ENCODE data around the gene PRAME. TPM values are rescaled to one million over a fixed set of nuclear protein-coding genes. Genes with fewer than 3 reads are reported as not detected.
A peak's percentile ranks its signal among the peaks of the same experiment; 100 is the strongest.
"Not testable (repeated sequence)": the region's sequence is repeated elsewhere in the genome, so short reads cannot be mapped to it uniquely, and the experiment has no call there.

Gene PRAME, protein sequence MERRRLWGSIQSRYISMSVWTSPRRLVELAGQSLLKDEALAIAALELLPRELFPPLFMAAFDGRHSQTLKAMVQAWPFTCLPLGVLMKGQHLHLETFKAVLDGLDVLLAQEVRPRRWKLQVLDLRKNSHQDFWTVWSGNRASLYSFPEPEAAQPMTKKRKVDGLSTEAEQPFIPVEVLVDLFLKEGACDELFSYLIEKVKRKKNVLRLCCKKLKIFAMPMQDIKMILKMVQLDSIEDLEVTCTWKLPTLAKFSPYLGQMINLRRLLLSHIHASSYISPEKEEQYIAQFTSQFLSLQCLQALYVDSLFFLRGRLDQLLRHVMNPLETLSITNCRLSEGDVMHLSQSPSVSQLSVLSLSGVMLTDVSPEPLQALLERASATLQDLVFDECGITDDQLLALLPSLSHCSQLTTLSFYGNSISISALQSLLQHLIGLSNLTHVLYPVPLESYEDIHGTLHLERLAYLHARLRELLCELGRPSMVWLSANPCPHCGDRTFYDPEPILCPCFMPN
- not detected in 2 replicates for total RNA-seq (2014; rRNA removed; shearing (Covaris generic))

DNA sequence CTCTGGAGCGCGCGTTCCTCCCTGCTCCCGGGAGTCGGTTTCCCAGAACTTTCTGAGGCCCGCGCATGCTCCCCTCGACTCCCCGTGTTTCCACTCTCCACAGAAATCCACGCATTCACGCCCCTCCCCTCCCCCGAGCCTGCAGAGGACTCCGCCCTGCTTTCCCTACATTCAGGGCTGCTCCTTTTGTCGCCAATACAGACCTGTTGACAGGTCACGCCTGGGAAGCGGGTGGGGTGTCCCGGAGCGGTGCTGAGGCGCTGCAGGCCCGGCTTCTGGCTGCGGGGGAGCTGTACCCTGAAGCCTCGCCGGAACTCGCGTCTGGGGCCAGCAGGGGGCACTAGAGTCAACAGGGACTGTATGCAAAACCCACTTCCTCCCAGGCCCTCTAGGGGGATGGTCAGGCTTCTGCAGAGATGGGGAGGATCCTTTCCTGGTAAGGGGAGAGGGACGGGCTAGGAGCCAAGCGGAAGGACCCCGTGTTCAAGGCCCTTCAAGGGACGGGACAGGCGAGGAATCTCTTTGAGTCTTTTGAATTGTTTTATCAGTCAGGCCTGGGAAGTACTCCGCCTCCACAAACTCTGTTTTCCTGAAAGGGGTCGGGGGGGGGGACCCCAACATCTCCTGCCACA, at the start of gene PRAME:
Gene PRAME, minus strand, starts transcription at position 294 of the 632 bp plus-strand sequence. CDS start 2,433 bp downstream, outside the sequence.
- peaks cover 27% of the 10 kb centered on the region for H3K27me3 ChIP-seq (ENCODE audit: control insufficient read depth, insufficient read depth, low read length)
- H3K4me3 ChIP-seq (ENCODE audit: insufficient read depth, low read depth, low read length): no peak within 1 kb of the TSS
- DNase-seq: peak; percentile 89
- no peaks in the 10 kb centered on the region for H3K36me3 ChIP-seq (replicated peaks; ENCODE audit: control insufficient read depth, insufficient read depth, low read length)

DNA sequence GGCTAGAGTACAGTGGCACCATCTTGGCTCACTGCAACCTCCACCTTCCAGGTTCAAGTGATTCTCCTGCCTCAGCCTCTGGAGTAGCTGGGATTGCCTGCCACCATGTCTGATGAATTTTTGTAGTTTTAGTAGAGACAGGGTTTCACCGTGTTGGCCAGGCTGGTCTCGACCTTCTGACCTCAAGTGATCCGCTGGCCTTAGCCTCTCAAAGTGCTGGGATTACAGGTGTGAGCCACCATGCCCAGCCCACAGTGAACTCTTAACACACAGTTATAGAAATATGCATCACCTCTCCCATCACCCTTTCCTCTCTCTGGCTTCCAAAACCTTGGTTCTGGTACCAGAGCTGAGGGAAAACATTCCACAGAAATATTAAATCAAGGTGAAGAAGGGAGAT, 49.0 kb upstream of the PRAME start:
- not testable (repeated sequence) for H3K4me3 ChIP-seq (ENCODE audit: insufficient read depth, low read depth, low read length); DNase-seq; H3K36me3 ChIP-seq (replicated peaks; ENCODE audit: control insufficient read depth, insufficient read depth, low read length)
- H3K27me3 ChIP-seq (ENCODE audit: control insufficient read depth, insufficient read depth, low read length): peaks cover 15% of the 10 kb centered on the region

DNA sequence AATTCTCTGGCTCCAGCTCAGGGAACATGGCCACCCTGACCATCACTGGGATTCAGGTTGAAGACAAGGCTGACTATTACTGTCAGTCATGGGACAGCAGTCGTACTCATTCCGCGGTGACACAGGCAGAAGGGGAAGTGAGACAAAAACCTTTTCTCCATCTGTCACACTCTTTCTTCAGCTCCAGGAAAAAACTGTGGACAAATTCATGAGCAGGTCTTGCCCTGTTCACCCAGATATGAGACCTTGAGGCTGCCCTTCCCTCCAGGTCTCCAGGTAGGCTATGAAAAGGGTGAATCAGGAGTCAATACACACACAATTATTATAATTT, 46.0 kb upstream of the PRAME start:
- DNase-seq: no peak
- no peak overlapping the region for H3K4me3 ChIP-seq (ENCODE audit: insufficient read depth, low read depth, low read length)
- H3K27me3 ChIP-seq (ENCODE audit: control insufficient read depth, insufficient read depth, low read length): peaks cover 19% of the 10 kb centered on the region
- no peaks in the 10 kb centered on the region for H3K36me3 ChIP-seq (replicated peaks; ENCODE audit: control insufficient read depth, insufficient read depth, low read length)

GRCh38 chr22:22604326-22605073, 45.4 kb upstream of the PRAME start:
- Histone ChIP-seq H3K36me3 (replicated peaks; ENCODE audit: control insufficient read depth, insufficient read depth, low read length) (no peaks in the 10 kb centered on the region), H3K4me3 (ENCODE audit: insufficient read depth, low read depth, low read length) (no peak overlapping the region), H3K27me3 (ENCODE audit: control insufficient read depth, insufficient read depth, low read length) (peaks cover 20% of the 10 kb centered on the region)
- DNase-seq: no peak

GRCh38 chr22:22603470-22603947, 44.4 kb upstream of the PRAME start:
- peaks cover 27% of the 10 kb centered on the region for H3K27me3 ChIP-seq (ENCODE audit: control insufficient read depth, insufficient read depth, low read length)
- DNase-seq: no peak
- no peak overlapping the region for H3K4me3 ChIP-seq (ENCODE audit: insufficient read depth, low read depth, low read length)
- H3K36me3 ChIP-seq (replicated peaks; ENCODE audit: control insufficient read depth, insufficient read depth, low read length): no peaks in the 10 kb centered on the region

- Histone ChIP-seq H3K36me3 (replicated peaks; ENCODE audit: control insufficient read depth, insufficient read depth, low read length) (no peaks in the 10 kb centered on the region), H3K27me3 (ENCODE audit: control insufficient read depth, insufficient read depth, low read length) (peaks cover 29% of the 10 kb centered on the region), H3K4me3 (ENCODE audit: insufficient read depth, low read depth, low read length) (no peak overlapping the region)
- DNase-seq: no peak
Observed at GRCh38 chr22:22600531-22601261, 41.6 kb upstream of the PRAME start.

DNA sequence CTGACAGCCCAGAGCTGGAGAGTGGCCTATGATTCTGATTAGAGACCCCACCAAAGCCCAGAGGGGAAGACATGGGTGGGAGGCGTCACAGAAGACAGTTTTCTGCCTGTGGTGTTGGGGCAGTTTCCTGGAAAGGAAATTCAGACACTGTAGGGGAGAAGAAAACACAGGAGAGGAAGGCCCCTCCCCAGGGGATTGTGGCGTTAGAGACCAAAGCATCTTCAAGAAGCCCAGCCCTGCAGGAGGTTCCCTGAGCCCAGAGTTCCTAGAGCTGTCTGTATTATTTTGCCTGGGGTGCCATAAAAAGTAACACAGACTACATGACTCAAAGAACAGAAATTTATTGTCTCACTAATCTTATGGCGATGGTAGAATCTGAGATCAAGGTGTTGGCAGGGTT, 40.2 kb upstream of the PRAME start:
- DNase-seq: no peak
- H3K4me3 ChIP-seq (ENCODE audit: insufficient read depth, low read depth, low read length): no peak overlapping the region
- H3K36me3 ChIP-seq (replicated peaks; ENCODE audit: control insufficient read depth, insufficient read depth, low read length): no peaks in the 10 kb centered on the region
- H3K27me3 ChIP-seq (ENCODE audit: control insufficient read depth, insufficient read depth, low read length): peaks cover 29% of the 10 kb centered on the region

DNA sequence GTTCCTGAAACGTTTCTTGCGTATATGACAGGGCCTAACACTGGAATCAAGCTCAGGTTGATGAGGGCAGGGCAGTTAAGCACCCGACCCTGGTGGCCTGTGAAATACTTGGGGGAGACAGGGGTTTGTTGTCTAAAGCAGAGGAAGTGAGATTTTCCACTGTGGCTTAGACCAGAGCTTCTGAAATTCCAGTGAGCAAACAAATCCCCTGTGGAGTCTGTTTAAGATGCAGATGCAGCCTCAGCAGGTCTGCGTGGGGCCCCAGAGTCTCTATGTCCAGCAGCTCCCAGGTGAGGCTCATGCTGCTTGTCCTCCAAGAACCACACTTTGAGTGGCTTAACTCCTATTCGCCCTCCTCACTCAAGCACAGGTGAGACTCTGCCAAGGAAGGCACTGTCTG, 39.1 kb upstream of the PRAME start:
- H3K36me3 ChIP-seq (replicated peaks; ENCODE audit: control insufficient read depth, insufficient read depth, low read length): no peaks in the 10 kb centered on the region
- no peak for DNase-seq
- peaks cover 26% of the 10 kb centered on the region for H3K27me3 ChIP-seq (ENCODE audit: control insufficient read depth, insufficient read depth, low read length)
- H3K4me3 ChIP-seq (ENCODE audit: insufficient read depth, low read depth, low read length): no peak overlapping the region

DNA sequence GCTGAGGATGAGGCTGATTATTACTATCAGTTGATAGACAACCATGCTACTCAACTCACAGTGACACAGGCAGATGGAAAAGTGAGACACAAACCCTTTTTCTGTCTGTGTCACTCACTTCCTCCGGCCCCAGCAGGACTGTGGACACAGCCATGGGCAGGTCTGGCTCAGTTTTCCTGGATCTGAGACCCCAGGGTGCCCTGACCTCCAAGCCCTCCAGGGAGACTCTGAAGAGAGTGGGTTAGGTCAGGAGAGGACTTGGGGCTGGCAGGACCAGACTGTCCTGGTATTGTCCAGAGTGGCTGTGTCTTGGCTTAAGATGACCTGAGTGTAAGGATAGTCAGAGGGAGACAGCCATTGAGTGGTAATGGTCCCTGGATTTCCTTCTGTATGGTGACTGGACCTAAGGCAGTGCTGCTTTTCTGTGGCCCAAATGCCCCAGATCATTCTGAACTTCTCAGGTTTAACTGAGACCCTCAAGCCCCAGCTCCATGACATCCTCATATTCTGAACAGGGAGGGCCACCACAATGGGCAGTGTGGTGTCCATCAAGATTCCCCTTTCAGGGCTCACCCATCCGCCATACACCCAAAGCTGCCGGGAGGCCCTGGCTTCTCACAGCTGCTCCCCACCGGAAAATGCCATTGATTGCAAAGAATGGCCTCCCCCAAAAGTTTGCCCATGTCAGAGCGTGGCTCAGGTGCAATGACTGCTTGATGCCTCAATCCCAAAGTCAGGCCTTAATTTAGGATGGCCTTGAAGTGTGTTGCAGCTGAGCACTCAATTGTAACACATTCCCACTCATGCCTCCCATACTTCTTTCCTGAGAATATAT, 36.2 kb upstream of the PRAME start:
- no peaks in the 10 kb centered on the region for H3K36me3 ChIP-seq (replicated peaks; ENCODE audit: control insufficient read depth, insufficient read depth, low read length)
- H3K27me3 ChIP-seq (ENCODE audit: control insufficient read depth, insufficient read depth, low read length): peaks cover 15% of the 10 kb centered on the region
- no peak overlapping the region for H3K4me3 ChIP-seq (ENCODE audit: insufficient read depth, low read depth, low read length)
- DNase-seq: no peak

DNA sequence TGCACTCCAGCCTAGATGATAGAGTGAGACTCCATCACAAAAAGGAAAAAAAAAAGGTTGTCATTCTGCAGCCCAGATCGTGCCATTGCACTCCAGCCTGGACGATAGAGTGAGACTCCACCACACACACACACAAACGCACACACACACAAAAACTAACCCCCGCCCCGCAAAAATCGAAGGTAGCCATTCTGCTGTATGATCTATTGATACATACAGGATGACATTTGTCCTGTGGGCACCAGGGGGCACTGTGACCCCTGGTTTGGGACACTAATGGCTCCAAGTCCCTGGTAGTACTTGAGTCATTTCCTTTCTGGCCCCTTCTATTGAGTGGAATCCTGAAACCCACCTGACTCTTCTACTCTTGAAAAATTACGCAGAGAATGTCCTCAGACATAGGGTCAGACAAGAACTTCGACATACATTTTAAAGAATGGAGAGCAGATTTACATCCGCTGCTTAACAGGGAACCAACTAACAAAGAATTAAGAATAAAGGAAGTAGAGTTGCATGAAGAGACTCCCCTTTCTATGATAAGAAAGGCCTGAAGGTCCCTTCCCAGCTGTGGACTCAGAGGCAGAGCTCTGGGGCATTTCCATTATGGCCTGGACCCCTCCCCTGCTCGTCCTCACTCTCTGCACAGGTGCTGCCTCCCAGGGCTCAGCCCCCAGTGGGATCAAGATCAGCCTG, 35.0 kb upstream of the PRAME start:
- Histone ChIP-seq H3K27me3 (ENCODE audit: control insufficient read depth, insufficient read depth, low read length) (peaks cover 12% of the 10 kb centered on the region), H3K4me3 (ENCODE audit: insufficient read depth, low read depth, low read length) (no peak overlapping the region), H3K36me3 (replicated peaks; ENCODE audit: control insufficient read depth, insufficient read depth, low read length) (no peaks in the 10 kb centered on the region)
- DNase-seq: peak; percentile 73

DNA sequence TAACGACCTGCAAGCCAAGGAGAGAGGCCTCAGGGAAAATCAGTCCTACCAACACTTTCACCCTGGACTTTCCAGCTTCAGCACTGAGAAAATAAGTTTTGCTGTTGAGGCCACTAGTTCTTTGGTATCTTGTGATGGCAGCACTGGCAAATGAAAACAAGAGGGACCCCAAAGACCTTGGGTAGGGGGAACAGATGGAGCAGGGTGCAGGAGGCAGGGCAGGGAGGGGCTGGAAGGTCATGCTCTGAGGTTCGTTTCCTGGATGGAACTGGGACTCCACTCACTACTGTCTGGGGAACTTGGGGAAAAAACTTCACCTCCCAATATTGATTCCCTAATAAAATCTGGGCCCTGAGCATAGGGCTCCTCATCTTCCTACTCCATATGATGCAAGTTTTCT, 34.2 kb upstream of the PRAME start:
- Histone ChIP-seq H3K4me3 (ENCODE audit: insufficient read depth, low read depth, low read length) (no peak overlapping the region), H3K27me3 (ENCODE audit: control insufficient read depth, insufficient read depth, low read length) (peaks cover 11% of the 10 kb centered on the region), H3K36me3 (replicated peaks; ENCODE audit: control insufficient read depth, insufficient read depth, low read length) (no peaks in the 10 kb centered on the region)
- no peak for DNase-seq

GRCh38 chr22:22591348-22592299, 32.6 kb upstream of the PRAME start:
- no peak for DNase-seq
- H3K27me3 ChIP-seq (ENCODE audit: control insufficient read depth, insufficient read depth, low read length): peaks cover 17% of the 10 kb centered on the region
- H3K36me3 ChIP-seq (replicated peaks; ENCODE audit: control insufficient read depth, insufficient read depth, low read length): no peaks in the 10 kb centered on the region
- H3K4me3 ChIP-seq (ENCODE audit: insufficient read depth, low read depth, low read length): no peak overlapping the region
